NT2/D1 (cell line): Measurements from ENCODE around the gene NLN.

Experiments used
- SUZ12 ChIP-seq: IDR thresholded peaks from 2 replicates; pipeline ENCODE4 v1.6.1; 2011; ENCODE audit not compliant: insufficient read length, insufficient read depth; ENCODE audit errors: extremely low read depth
- YY1 ChIP-seq: IDR thresholded peaks from 2 replicates; pipeline ENCODE4 v1.6.1; 2011; ENCODE audit not compliant: insufficient read length, insufficient read depth
- ZNF274 ChIP-seq: IDR thresholded peaks from 2 replicates; pipeline ENCODE4 v1.6.1; 2011; ENCODE audit warnings: mild to moderate bottlenecking, low read depth, low read length

DNA sequence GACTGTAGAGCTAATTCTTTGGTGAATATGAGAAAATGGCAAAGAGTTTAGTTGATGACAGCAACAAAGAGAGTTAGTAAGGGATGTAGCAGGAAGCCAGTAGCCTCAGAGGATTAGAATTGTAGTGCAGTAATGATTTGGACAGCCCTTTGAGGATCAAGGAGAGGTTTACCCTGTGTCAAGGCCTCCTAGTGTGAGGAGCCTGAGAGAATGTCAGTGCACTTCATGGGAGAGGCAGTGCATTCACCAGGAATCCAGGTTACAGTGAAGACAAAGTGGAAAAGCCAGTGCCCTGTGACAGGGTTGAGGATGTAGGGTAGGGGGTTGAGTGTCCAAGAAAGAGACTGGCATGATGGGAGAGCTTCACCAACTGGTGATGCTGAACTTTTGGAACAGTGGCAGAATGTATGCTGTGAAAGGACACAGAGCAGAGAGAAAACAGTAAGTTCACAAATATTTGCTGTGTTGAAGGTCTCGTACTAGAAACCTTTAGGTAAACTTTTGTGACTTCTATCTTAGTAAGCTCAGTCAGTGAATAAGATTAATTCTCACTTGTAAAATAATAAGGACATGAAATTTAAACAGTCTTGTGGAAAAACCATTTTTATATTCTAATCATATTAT is 27.3 kb downstream of the NLN start:
- TF ChIP-seq YY1 (no peak), SUZ12 (no peak), ZNF274 (no peak)
